Umbilical cord (tissue), 2 donors: ENCODE results near the gene ESRRB. TPM values are rescaled to one million over a fixed set of nuclear protein-coding genes. Genes with fewer than 3 reads are reported as not detected.

Experiments
- DNase-seq: peaks from one replicate; pipeline ENCODE4 v3.0.0-alpha.2; 2015; ENCODE audit warnings: low spot score
- total RNA-seq: library from RNA; depleted of rRNA; stranded (reverse); fragments of >200 nt; gene quantifications from one replicate; pipeline ENCODE4 v1.2.3, GENCODE V29; 2014; ENCODE audit warnings: low replicate concordance; ENCODE audit not compliant: insufficient read depth

Gene ESRRB
- total RNA-seq, 1 donor from 2014 or later: 1.2 TPM

DNA sequence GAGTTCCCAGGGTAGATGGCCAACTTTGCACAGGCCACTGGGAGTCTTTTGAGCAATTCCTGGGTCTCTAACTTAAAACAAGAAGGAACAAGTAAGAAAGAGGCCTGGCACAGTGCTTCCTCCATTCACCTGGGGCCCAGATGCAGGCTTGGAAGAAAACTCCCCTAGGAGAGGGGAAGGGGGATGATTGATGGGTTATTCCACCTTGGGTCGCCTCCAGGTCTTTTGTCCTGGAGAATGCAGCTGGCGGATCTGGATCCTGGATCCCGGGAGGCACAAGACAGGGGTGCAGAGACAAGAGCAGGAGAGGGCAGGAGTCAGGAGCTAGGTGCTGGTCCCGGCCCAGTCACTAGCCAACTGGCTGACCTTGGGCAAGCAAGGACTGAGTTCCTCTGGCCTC lies 74.5 kb downstream of the ESRRB start:
- no peak for DNase-seq

DNA sequence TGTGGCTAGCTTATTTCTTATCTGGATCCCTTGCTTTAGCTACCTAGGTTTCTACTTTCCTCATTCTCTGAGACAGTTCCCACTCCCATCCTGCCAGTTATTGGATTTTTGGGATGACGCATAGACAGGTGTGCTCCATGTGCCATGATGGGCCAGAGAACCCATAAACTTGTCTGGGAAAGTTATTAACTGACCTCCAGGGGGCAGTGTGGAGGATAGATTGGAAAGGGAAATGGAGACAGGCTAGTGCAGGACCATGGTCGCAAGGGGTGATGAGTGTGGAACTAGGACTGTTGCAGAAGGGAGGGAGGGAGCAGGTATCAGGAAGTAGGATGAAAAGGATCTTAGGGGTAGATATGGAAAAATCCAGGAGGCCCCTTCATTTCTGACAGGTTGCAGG lies 80.3 kb downstream of the ESRRB start:
- peak; percentile 22 for DNase-seq

- DNase-seq: no peak
Observed at GRCh38 chr14:76456891-76457586, 81.1 kb downstream of the ESRRB start.

GRCh38 chr14:76457841-76458240 lies 81.9 kb downstream of the ESRRB start:
- DNase-seq: no peak

DNA sequence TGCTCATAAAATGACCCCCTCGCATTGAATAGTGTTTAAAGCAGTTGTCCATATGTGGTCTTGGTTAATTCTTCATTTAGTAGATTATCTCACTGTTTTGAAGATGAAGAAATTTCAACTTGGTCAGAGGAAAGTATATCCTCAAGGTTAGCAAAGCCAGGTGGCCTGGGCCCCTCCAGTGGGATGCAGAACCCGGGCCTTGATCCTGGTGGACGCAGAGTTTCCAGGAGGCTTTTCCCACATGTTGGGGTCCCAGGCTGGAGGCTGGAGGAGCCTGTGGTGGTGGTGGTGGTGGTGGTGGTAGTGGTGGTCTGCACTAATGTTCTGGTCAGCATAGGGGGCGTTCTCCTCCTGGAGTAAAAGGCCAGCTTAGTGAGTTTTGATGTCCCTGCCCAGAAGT lies 85.9 kb downstream of the ESRRB start:
- no peak for DNase-seq

DNA sequence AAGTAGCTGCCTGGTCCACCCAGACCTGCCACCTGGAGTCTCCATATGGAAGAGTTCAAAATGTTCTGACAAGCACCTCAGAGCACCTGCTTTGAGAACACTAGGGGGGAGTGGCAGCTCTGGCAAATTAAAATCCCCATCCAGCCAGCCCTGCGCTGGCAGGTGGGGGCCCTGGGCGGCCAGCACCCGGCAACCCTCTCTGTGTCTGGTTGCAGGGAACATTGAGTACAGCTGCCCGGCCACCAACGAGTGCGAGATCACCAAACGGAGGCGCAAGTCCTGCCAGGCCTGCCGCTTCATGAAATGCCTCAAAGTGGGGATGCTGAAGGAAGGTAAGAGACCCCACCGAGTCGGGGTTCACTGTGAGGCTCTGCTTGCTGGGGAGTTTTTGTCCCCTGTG lies 86.4 kb downstream of the ESRRB start:
- DNase-seq: no peak

DNA sequence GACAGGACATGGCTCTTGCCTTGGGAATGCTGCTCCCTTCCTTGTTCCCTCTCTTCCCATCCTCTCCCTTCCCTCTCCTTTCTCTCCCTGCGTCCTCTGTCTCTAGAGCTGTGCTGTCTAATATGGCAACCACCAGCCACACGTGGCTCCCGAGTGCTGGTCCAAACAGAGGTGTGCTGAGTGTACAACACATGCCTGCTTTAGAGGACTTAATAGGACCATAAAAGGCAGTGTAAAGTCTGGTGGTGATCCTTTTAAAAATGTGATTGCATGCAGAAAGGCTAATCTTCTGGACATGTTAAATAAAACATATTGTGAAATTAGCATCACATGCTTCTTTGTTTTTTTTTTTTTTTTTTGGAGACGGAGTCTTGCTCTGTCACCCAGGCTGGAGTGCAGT lies 87.2 kb downstream of the ESRRB start:
- DNase-seq: no peak

- no peak for DNase-seq
Observed at GRCh38 chr14:76464856-76465255, 88.9 kb downstream of the ESRRB start.

- no peak for DNase-seq
Observed at GRCh38 chr14:76465664-76466063, 89.7 kb downstream of the ESRRB start.

- DNase-seq: no peak
Observed at GRCh38 chr14:76467711-76468155, 91.8 kb downstream of the ESRRB start.

- DNase-seq: no peak
Observed at GRCh38 chr14:76472199-76472723, 96.3 kb downstream of the ESRRB start.

DNA sequence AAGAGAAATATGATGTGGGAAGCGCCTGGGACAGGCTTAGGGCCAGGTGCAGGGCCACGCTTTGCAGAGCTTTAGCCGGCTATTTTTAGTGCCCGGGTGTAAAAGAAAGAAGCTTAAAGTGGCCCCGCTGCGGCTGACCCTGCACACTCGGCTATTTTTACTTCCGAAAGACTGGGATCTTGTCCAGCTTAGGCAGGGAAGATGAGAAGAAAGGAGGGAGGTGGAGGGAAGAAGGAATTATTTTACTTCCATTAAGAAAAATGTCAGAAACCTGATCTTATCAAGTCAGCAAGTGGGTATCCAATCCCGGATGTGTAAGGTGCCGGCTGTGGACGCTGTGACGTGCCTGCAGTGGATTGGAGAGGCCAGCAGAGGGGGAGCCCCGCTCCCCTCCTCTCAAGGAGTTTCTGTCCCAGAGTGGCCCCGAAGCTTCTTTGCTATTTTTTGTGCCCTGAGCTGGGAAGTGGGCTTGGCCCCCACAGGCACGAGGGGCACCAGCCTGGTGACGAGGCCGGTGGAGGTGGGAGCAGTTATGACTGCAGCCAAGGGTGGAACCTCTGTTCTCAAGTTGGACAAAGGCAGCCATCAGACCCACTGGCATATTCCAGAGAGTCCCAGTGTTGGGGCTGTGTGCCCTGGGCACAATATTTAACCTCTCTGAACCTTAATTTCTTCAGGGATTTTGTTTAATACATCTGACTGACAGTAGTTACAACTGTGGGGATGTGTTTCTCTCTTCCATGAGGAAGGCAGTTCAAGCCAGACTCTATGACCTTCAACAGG lies 97.7 kb downstream of the ESRRB start:
- DNase-seq: peak; percentile 53

DNA sequence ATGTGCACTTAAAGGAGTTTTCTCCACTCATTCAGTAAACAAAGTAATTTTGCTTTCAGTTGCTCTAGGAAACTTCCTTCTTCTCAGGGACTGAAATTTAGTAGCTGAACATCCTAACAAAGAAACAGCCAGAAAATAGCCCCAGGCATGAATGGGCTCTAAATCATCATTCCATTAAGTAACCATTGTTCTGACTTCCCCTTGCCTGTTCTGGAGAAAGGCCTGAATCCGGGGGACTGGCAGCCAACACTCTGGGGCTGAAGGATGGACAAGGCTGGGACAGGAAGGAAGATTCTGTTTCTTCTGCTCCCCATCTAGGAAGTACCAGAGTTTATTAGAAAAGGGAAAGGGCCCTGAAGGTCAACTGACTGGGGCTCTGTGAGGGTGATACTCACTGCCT lies 104.5 kb downstream of the ESRRB start:
- no peak for DNase-seq

GRCh38 chr14:76484355-76484754 lies 108.4 kb downstream of the ESRRB start:
- DNase-seq: no peak

DNA sequence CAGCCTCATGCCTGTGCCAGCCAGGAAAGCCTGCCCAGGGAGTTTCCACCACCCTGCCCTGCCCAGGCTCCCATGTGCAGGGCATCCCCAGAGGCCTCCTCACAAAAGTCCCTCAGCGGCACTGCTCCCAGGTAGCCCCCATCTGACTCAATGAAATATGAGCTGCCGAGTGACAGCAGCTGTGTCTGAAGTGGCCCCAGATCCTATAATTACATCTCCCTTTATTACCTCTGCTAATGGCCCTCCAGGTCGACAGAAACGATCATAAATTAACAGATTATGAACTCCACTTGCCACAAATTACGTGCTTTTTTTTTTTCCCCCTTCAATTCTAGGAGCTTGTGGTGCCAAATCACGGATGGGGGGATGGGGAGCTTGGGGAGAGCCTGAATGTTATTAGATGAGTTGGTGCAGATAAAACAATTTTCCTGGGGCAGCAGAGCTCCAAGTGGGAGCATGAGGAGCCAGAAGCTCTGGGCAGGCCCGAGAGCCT lies 110.4 kb downstream of the ESRRB start:
- DNase-seq: no peak

DNA sequence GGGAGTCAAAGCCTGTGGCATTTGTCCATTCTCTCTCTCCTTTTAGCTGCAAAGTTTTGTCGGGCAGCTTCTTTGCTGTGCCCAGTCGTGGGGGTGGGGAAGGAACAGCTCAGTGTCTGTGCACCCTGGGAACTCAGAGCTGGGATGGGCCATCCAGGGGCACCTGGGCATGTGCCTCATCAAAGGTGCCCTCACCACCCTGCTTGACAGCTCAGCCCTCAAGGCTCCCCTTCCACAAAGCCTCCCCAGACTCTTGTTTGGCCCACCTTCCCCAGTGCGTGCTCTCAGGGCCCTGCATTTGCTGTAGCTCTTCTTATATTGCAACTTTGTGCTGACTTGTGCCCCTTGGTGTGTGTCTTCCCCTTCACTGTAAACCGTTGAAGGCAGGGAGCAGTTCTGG lies 112.6 kb downstream of the ESRRB start:
- DNase-seq: no peak

DNA sequence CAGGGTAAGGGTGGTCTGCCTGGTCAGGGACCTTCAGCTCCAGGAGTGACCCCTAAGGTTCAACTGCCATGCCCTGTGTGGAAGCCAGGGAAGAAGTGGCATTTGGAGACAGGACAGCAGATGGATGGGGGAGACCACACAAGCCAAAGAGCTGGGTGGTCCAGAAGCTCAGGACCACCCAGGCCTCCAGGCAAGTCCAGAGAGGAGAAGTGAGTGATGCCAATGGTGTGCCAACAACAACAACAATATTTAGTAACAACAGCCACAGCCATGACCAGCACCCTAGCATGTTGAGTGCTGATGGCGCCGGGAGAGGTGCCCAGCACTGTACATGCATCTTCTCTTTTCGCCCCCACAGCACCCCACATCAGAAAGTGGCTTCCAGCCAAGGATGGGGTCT lies 113.7 kb downstream of the ESRRB start:
- DNase-seq: no peak

- DNase-seq: no peak
Observed at GRCh38 chr14:76490111-76490510, 114.2 kb downstream of the ESRRB start.

- no peak for DNase-seq
Observed at GRCh38 chr14:76490735-76491134, 114.8 kb downstream of the ESRRB start.

DNA sequence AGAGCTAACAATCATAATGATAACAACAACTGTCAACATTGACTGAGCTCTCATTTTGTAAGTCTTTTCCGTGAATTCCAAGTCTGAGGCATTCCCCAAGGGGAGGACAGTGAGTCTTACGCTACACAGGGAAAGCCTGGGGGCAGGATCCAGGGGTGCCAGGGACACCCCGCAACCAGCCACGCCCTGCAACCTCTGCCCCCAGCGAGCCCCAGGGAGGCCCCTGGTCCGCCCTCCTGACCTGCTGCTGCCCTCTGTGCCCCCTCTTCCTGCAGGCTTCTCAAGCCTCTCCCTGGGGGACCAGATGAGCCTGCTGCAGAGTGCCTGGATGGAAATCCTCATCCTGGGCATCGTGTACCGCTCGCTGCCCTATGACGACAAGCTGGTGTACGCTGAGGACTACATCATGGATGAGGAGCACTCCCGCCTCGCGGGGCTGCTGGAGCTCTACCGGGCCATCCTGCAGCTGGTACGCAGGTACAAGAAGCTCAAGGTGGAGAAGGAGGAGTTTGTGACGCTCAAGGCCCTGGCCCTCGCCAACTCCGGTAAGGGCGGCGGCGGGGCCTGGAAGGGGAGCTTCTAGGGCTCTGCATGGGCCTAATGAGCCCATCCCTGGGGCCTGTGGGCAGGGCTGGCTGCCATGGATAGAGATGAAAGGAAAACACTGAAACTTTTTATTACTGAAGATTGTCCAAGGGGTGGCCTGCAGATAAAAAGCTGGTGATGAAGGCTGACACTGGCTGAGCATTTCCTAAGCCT lies 115.4 kb downstream of the ESRRB start:
- peak; percentile 29 for DNase-seq

DNA sequence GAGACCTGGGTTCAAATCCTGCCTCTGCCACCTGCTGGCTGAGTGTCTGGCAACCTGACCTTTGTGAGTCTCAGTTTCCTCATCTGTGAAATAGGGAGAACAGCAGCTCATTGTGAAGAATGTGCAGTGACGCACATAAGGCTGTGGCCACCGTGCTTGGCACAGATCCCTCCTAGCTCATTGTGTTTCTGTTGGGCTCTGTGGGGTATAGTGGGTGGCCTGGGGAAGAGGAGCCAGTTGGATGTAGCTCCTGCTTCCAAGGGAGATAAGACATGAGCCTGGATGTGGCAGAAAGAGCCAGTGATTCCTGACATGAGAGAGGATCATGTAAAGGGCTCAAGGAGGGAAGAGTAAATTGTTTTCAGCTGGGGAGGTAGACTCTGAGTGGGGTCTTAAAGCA lies 120.0 kb downstream of the ESRRB start:
- no peak for DNase-seq

DNA sequence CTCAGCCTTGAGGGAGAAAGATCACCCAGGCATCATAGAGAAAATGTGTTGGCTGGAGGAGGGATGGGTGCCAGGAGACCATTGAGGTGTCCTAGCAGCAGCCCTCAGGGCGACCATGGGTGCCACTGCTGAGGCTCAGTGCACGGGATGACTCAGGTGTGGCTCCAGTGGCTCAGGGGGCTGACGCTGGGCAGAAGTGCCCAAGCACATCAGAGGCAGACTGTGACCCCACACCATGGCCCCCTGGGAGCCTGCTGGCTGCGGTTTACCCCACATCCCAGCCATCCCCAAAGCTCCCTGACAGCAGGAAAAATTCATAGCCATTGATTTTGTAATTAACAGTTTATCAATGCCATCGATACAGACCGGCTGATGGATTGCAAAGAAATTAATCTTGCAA lies 120.7 kb downstream of the ESRRB start:
- no peak for DNase-seq
